ENCODE measurements around the gene TCF7L2.

TCF7L2 gene

DNA sequence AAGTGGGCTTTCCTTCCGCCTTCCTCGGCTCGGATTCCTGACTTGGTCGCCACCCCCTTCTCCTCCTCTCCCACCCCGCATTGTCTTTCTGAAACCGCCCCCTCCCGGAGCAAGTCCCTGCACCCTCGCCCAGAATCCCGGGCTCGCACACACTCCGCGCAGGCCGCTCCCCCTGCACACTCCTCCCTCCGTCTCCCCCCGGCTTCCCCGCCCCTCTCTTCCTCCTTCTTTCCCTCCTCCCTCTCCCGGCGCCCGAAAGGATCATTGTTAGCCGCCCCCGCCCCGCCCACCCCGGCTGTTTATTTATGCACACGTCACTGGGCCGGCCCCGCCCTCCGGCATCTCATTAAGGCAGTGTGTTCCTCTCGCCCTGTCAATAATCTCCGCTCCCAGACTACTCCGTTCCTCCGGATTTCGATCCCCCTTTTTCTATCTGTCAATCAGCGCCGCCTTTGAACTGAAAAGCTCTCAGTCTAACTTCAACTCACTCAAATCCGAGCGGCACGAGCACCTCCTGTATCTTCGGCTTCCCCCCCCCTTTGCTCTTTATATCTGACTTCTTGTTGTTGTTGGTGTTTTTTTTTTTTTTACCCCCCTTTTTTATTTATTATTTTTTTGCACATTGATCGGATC, at the start of gene TCF7L2:
TSS of gene TCF7L2 (plus strand) at position 373 of the 633 bp plus-strand sequence. CDS start 510 bp downstream, outside the sequence.
- peak; percentile 75 for DNase-seq

DNA sequence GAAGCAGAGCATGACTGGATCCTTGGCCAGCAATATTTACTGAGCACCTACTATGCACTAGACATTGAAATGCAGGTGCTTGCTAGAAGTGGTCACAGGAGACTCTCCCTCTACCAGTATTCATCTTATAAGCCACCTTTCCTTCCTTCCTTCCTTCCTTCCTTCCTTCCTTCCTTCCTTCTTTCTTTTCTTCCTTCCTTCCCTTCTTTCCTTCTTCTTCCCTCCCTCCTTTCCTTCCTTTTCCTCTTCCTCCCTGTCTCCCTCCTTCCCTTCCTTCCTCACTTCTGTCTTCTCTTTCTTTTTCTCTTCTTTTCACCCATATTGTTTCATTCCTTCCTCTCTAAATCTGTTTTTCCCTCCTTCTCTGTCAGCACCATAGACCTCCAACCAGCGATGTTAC, 47.3 kb upstream of the TCF7L2 start:
- DNase-seq: no peak

DNA sequence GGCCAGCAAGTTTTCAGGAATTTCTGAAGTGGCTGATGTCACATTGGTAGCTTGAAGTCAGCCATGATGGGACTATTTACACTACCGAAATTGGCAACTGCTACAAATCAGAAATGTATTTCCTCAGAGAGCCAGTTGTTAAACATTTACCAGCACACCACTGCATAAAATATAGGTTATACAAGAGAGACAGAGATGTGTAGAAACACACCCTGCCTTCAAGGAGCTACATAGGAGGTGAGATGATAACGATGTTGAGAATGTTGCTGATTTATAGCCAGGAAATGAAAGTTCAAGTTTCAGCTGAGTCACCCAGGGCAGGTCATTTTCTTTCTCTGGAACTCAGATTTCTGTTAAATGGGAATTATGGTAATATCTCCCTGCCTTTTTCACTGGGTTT, 46.0 kb upstream of the TCF7L2 start:
- no peak for DNase-seq

DNA sequence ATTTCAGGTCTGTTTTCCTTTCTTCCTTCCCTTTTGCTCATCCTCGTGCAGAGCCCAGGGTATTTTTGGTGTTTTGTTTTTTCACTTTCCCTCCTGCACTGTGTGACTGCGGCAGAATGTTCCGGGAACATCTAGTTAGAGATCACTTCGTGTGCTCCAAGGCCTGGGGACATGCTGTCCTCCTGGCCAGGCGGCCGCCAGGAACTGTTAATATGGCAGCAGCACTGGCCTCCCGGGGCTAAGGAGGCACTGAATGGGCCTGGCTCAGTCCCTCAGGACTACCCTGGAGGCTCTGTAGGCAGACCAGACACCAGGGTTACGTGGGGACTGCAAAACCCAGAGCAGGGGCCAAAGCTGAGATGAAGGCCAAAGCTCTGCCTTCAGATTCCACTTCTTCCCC, 43.1 kb upstream of the TCF7L2 start:
- no peak for DNase-seq

DNA sequence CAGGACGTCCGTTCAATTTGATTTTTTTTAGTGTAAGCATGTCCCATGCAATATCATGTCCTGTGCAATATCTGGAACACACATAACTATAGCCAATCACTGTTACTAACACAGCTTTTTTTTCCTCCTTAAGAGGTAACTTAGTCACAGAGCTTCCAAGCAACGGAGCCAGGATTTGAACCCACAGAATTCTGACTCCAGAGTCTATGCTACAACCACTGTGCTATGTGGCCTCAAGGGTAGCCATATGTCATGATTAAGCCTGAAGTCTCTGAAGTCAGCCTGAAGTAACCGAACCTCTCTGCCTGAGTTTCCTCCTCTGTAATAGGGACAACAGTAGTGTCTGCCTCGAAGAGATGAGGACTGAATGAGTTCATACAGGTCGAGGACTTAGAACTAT, 42.2 kb upstream of the TCF7L2 start:
- DNase-seq: no peak

DNA sequence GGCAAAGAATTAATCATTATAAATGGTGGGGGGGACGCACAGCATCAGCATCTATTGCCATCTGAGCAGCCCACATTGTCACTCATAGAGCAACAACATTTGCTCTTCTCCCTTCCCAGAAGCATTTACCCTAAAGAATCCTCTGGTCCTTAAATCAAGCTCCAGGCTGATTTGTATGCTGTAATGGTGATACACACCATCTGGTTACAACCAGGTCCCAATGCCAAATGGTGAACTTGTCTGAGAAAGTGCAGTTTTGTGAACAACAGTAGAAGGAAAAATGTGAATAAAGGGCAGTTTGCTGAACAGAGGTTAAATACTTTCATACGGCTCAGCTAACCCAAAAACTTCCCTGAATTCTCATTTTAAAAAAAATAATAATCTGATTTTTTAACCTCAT, 38.8 kb upstream of the TCF7L2 start:
- DNase-seq: no peak

DNA sequence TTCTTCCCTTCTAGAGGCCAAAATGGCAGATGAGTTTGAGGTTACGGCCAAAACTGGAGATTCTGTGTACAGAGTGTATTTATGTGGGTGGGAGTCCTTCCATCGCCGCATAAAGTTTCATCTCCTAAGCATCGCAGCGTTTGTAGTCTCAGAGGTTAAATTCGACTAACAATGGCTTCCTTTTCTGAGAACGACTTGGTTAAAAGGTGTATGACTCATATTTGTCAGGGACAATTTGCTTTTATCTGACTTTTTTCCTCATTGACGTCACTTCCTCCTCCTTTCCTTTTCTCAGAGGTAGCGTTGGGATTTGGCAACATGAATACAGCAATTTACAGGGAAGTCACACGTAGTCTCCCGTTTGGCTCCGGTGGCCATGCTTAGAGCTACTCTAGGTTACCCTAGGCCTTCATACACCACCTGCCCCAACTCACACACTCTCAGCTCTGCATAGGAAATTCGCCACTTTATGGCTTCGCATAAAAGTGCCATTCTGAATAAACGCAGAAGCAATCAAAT, 37.6 kb upstream of the TCF7L2 start:
- DNase-seq: peak; percentile 6

DNA sequence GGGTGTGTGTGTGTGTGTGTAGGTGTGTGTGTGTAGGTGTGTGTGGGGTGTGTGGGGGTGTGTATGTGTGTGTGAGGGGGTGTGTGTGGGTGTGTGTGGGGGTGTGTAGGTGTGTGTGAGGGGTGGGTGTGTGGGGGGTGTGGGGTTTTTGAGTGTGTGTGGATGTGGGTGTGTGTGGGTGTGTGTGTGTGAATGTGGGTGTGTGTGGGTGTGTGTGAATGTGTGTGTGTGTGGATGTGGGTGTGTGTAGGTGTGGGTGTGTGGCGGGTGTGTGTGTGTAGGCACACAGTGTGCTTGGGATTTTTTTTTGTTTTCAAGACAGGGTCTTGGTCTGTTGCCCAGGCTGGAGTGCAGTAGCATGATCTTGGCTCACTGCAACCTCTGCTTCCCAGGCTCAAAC, 36.8 kb upstream of the TCF7L2 start:
- no peak for DNase-seq

DNA sequence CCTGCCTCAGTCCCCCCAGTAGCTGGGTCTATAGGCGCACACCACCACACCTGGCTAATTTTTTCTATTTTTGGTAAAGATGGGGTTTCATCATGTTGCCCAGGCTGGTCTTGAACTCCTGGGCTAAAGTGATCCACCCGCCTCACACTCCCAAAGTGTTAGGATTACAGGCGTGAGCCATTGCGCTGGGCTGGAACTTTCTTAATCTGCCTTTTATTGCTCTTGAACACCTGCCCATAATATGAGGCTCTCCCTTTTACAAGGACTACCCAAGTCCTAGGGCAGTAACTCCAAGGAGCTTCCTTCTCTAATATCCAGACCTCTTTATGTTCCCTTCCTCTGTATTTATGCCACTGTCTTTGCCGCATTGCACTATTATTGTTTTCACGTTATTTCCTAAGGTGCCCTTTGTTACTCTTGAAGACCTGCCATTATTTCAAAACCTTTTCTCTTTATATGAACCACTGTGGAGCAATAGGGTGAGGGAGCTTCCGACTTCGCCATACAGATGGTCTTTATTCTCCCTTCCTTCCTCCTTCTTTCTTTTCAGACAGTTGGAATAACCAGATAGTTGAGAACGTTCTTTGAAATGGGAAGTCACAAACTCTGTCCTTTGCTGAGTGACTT, 36.3 kb upstream of the TCF7L2 start:
- DNase-seq: no peak

DNA sequence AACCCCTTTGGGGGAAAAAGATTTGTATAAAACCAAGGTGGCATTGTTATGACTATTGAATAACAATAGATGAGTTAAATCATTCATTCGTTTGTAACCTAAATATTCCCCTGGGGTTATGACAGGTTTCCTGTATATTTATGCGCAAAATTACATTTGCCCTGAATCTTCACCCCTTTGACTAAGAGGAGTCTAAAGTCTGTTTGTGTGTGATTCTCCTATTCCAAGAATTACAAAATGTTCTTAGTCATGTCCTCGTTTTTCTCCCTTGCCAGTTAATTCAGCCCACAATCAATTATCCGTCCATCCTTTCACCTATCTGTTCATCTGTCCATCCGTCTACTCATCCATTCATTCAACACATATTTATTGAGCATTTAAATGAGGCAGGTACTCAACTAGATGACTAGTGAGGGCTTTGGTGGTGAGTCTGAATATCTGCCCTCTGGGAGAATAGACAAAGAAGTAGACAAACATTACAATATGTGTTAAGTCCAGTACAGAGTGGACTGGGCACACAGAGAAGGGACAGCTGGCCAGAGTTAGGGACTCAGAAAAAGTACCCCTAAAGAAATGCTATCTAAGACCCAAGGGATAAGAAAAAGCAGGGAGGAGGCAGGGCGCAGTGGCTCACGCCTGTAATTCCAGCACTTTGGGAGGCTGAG, 35.6 kb upstream of the TCF7L2 start:
- DNase-seq: no peak

DNA sequence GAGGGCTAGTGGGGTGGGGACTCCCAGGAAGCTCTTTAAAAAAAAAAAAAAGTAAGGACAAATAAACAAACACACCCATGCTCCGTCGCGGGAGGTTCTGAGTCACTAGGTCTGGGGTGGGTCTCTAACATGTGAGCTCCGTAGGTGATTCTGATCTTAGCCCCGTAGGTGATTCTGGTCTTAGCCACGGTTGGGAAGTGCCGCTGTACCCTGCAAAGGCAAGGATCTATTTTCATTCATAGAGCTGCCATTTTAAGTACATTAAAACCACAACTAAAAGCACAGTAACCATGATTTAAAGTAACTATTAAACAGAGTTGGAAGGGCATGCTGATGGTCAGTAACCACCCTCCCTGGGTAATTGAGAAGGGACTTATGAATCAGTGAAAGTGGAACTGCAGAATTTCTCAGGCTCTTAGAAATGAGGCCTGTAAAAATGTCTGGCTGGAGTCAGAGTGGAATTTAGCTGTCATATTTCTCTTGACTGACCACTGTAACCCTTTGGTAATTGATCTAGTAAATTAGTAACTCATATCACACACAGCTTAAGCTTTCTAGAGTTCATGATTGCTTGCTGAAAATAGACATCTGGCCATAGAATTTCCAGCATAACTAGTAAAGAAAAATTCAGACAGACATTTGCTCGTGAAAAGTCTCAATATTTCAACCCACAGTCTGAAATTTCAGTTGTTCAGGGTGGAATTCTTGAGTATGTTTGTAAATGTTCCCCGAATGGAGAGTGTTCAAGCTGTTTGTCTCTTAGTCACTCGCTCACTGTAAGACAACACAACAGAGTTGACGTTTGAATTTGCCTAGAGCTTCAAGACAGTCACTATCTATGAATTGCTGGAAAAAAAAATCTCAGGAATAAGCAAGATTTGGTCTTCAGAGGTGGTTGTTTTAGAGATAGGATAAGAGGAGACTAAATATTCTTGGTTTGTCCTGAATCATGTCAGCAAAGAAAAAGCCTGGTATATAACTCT, 34.2 kb upstream of the TCF7L2 start:
- no peak for DNase-seq

DNA sequence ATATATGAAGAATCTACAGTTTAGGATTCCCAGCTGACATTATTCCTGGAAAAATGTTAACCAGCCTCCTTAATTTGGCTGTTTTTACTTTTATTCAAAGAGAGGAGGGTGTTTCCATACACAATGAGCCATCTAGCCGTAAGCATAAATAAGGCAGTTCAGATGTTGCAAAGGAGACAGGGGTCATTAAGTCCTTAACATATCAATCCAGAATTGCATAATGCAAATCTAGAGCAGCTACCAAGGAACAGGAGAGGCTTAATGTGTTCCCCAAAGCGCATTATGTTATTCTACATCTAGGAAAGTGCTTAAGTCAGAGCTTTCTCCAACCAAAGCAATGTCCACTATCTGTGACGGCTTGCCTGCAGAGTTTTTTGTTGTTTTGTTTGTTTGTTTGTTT, 32.4 kb upstream of the TCF7L2 start:
- DNase-seq: no peak

DNA sequence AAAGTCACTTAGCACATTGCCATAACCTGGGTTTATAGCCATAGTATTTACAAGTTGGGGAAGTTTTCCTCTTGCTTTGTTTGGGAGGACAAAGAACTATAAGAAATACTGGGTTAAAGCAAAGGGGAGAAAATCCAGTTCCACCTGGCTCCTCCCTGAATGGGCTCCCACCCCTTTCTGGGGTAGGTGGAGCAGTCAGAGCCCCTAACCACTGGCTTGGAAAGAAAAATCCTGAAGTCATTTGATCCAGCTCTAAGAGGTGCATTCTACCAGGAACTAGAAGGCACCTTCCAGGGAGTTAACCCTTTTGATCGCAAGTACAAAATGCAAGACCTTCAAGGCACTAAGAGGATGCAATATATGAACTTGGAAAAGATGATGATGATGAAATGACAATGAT, 31.3 kb upstream of the TCF7L2 start:
- DNase-seq: no peak

DNA sequence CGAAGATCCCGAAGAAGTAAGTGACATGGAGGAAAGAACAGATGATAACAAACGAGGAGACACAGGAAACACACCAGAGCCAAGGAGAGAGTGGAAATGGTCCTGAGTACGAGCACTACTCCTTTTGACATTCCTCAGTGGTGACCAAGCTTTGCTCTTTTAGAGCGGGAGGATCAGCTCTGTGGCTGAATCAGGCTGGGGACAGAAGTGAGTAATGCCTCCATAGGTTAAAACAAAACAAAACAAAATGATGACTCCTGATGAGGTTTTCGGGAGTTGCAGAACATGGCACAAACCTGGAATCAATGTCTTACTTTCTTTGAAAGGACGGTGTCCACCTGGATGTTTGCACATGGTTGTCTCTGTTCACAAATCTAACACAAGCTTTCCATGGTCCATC, 30.3 kb upstream of the TCF7L2 start:
- DNase-seq: no peak

DNA sequence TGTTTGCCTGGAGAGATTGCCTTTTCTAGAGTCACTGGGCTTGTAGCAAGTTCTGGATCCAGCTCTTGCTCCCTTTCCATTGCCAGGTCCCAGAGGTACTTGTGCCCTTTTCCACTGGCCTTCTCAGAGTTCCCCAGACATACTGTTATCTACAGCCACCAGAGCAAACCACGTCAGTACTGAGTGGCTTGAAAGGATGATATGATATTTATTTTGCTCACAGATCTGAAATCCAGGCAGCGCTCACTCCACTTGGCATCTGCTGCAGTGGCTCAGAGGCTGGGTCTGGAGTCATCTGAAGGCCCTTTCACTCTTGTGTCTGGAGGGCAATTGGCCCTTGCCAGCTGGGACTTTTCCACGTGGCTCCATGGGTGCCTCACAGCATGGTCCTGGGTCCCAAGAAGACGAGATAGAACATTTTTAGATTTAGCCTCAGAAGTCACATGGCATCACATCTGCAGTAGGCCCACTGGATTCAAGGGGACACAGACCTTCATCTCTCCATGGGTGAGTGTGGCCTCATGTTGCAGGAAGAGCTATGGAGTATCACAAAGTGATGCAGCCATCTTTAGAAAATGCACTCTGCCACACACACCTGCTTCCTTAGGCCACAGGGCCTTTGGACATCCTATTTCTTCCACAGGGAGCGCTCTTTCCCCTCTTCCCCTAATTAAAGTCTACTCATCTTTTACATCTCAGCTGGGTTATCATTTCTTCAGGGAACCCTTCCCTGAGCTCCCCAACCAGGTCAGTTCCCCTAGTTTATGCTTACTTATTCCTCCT, 22.9 kb upstream of the TCF7L2 start:
- DNase-seq: no peak

DNA sequence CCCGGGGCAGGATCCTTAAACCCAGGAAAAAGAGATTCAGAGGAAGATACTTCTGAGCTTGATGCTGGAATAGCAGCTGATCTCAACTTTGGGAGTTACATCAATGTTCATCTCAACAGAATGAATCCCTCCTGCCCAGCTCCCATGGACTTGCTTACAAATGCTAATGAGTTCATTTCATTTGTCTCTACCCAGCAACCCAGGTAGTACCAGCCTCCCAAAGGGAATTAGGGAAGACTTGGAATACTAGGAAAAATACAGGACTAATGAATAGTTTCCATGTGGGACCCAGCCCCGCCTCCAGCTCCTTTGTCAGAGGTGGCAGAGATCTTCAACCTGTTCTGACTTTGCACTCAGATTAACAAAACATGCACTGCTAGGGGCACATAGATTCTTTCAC, 22.1 kb upstream of the TCF7L2 start:
- DNase-seq: no peak

DNA sequence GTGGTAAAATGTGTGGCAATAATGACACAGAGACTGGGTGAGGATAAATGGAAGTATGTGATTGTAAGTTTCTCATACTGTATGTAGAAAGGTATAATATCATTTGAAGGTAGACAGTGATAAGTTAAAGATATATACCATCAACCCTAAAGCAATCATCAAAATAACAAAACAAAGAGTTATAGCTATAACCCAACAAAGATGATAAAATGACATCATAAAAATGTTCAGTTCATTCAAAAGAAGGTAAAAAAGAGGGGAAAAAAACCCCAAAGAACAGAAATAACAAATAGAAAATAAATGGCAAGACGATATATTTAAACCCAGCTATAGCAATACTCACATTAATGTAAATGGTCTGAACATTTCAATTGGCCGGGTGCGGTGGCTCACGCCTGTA, 17.4 kb upstream of the TCF7L2 start:
- DNase-seq: no peak

DNA sequence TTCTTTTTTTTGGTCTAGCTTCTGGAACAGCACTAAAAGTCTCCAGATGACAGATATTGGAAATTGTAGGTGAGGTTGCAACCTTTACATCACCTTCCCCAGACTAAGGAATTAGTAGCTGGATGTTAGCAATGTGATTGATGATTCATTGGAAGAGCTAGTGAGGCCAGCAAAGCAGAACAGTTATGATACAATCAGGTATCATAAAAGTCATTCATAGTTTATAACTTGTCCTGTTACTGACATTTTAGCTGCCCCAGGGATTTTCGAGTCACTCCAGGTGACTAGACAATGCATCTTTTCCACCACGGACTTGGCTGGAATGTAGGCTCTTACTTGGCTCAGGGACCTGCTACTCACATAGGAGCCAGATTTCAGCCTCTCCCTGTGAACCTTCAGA, 15.9 kb upstream of the TCF7L2 start:
- DNase-seq: no peak

DNA sequence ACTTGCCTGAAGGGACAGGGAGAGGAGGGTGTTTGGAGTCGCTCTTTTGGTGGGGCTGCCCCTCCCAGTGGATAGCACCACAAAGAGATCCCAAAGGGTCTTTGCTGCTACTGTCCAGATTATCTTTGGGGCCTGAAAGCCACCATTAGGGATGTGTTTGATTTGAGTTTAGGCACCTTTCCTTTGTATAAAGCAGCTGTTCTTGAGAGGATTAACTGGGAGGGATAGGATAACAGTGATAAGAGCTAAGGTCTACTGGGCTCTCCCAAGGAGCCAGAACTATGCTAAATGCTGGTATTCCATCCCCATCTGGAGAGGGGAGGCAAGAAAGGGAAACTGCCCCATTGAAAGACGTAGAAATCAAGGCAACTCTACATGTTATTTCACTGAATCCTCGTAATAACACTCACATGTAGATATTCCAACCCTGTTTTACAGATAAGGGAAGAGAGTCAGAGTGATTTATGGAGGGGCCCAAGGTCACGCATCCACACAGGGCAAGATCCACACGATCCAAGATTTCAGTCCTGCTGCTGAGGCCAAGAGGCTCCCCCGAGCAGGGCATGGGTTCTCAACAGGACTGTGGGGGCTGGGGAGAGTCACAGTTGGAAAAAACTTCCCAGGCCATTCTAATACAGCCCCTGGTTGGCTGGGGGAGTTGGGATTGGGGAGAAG, 11.1 kb upstream of the TCF7L2 start:
- no peak for DNase-seq

DNA sequence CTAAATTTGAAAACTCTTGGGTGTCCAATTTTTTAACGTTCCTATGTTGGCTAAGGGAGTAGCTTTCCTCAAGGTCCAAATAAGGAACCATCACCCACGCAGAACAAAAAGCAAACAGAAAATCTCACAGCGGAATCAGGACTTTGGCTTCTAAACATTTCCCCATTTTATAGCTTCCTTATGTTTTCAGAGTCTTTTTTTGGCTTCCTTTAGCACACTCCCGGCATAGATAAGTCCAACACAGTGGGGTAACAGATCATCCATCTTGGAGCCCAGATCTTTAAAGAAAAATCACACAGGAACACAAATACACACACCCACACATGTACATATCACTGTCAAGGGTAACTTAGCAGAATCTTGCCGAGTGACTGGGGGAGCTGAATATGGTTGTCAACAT, 4.2 kb upstream of the TCF7L2 start:
- no peak for DNase-seq

DNA sequence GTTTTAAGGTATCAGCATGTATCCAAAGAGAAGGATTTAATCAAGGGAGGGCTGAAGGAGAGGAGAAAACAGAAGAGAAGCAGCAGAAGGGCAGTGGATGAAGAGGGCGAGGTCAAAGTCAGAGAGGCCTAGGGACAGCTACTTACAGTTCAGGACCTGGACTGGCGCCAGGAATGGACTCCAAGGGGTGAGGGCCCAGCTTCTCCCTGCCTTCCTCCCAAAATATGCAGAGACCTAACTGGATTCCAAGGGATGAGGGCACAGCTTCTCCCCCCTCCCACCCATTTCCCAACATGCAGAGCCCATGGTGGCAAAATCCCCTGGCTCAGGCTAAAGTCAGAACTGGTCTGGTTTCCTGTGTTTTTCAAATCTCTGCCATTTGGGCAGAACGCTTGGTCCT, 3.4 kb upstream of the TCF7L2 start:
- no peak for DNase-seq

DNA sequence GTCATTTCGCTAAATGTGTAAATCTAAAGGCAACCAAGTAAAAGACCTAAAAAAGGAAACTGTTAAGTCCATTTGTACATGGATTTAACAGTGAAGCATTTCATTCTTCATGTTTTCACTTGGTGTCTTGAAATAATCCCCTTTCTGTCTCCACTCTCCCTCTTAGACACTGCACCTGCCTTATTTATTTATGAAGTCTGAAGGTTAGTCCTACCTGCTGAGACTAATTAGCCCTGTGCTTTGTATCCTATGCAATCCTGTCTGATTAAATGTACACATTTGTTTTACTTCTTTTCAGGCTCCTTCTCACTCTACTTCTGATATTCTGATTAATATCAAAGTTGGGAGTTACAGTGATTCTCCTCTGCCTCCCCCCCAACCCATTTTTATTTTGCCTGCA, 1.9 kb upstream of the TCF7L2 start:
- no peak for DNase-seq

Measured in DMS79 treated with DMSO at 0.1 percent for 48 hours (cell line).